ENCODE data around the gene GALNT12.

Gene GALNT12

GRCh38 chr9:98833090-98833956 is 25.9 kb downstream of the GALNT12 start:
- DNase-seq (ENCODE audit: low spot score): no peak

- no peak for DNase-seq (ENCODE audit: low spot score)
Observed at GRCh38 chr9:98834386-98834785, 26.9 kb downstream of the GALNT12 start.

- no peak for DNase-seq (ENCODE audit: low spot score)
Observed at GRCh38 chr9:98836206-98836605, 28.7 kb downstream of the GALNT12 start.

- DNase-seq (ENCODE audit: low spot score): no peak
Observed at GRCh38 chr9:98837516-98837915, 30.0 kb downstream of the GALNT12 start.

GRCh38 chr9:98838155-98838867 is 30.8 kb downstream of the GALNT12 start:
- no peak for DNase-seq (ENCODE audit: low spot score)

GRCh38 chr9:98838868-98839565 is 31.5 kb downstream of the GALNT12 start:
- no peak for DNase-seq (ENCODE audit: low spot score)

- DNase-seq (ENCODE audit: low spot score): no peak
Observed at GRCh38 chr9:98839724-98840123, 32.3 kb downstream of the GALNT12 start.

- DNase-seq (ENCODE audit: low spot score): no peak
Observed at GRCh38 chr9:98842510-98842909, 35.0 kb downstream of the GALNT12 start.

- no peak for DNase-seq (ENCODE audit: low spot score)
Observed at GRCh38 chr9:98846081-98846480, 38.6 kb downstream of the GALNT12 start.

- DNase-seq (ENCODE audit: low spot score): no peak
Observed at GRCh38 chr9:98846879-98847278, 39.4 kb downstream of the GALNT12 start.

GRCh38 chr9:98848450-98849149 is 41.1 kb downstream of the GALNT12 start:
- peak; percentile 88 for DNase-seq (ENCODE audit: low spot score)

GRCh38 chr9:98849563-98849962 is 42.1 kb downstream of the GALNT12 start:
- no peak for DNase-seq (ENCODE audit: low spot score)

- no peak for DNase-seq (ENCODE audit: low spot score)
Observed at GRCh38 chr9:98850851-98851729, 43.6 kb downstream of the GALNT12 start.

GRCh38 chr9:98851730-98852459 is 44.4 kb downstream of the GALNT12 start:
- DNase-seq (ENCODE audit: low spot score): no peak

GRCh38 chr9:98852460-98852734 is 44.9 kb downstream of the GALNT12 start:
- DNase-seq (ENCODE audit: low spot score): no peak

GRCh38 chr9:98852961-98853360 is 45.5 kb downstream of the GALNT12 start:
- DNase-seq (ENCODE audit: low spot score): no peak

- DNase-seq (ENCODE audit: low spot score): no peak
Observed at GRCh38 chr9:98854266-98854665, 46.8 kb downstream of the GALNT12 start.

GRCh38 chr9:98855592-98855991 is 48.1 kb downstream of the GALNT12 start:
- DNase-seq (ENCODE audit: low spot score): no peak

- DNase-seq (ENCODE audit: low spot score): no peak
Observed at GRCh38 chr9:98856982-98857381, 49.5 kb downstream of the GALNT12 start.

- no peak for DNase-seq (ENCODE audit: low spot score)
Observed at GRCh38 chr9:98859941-98860340, 52.5 kb downstream of the GALNT12 start.

- no peak for DNase-seq (ENCODE audit: low spot score)
Observed at GRCh38 chr9:98860871-98861293, 53.4 kb downstream of the GALNT12 start.
